ENCODE results near the gene VAT1. TPM values are rescaled to one million over a fixed set of nuclear protein-coding genes. Genes with fewer than 3 reads are reported as not detected.

The VAT1 gene
- total and polyA plus RNA-seq, 2 of the 13 experiments (the other 11 are each of a cell fraction or from before 2014, with no cell fraction given), result 143 to 205 TPM

DNA sequence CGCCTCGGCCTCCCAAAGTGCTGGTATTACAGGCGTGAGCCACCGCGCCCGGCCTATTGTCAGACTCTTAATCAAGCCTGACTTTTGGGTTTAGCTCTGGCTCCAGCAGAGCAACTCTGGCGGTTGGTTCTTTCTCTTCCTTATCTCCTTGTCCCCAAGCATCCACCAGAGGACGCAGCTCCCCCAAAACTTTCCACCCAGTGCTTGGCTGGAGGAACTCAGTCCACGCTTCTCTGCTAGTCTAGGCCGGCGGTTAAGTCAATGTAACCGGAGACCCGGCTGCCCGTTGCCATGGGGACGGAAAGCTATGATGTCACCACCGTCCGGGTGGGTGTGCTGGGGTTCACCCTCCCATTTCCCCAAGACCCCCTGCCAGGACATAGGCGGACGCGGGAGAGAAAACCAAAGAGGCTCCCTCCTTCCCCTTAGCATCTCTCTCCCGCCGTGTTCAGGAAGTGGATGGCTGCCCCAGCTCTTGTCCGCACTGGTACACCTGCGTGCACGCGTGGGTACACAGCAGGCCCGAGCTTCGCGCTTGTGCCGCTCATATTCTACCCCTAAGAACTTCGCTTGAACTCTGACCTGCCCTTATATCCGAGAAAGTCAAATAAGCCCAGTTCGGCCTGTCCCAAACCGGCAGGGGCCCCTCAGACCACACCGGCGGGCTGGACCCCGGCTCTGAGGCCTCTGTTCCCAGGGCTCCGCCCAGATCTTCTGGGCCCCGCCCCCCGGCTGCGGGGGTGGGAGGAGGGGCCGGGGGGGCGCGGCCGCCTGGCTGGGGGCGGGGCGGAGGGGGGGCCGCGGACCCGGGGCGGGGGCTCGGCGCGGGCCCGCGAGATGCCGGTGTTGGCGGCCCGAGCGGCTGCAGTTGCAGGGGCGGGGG, 2.5 kb upstream of the VAT1 start, which contains the start of gene RND2 (continued):
- TF ChIP-seq, protein P1, sequence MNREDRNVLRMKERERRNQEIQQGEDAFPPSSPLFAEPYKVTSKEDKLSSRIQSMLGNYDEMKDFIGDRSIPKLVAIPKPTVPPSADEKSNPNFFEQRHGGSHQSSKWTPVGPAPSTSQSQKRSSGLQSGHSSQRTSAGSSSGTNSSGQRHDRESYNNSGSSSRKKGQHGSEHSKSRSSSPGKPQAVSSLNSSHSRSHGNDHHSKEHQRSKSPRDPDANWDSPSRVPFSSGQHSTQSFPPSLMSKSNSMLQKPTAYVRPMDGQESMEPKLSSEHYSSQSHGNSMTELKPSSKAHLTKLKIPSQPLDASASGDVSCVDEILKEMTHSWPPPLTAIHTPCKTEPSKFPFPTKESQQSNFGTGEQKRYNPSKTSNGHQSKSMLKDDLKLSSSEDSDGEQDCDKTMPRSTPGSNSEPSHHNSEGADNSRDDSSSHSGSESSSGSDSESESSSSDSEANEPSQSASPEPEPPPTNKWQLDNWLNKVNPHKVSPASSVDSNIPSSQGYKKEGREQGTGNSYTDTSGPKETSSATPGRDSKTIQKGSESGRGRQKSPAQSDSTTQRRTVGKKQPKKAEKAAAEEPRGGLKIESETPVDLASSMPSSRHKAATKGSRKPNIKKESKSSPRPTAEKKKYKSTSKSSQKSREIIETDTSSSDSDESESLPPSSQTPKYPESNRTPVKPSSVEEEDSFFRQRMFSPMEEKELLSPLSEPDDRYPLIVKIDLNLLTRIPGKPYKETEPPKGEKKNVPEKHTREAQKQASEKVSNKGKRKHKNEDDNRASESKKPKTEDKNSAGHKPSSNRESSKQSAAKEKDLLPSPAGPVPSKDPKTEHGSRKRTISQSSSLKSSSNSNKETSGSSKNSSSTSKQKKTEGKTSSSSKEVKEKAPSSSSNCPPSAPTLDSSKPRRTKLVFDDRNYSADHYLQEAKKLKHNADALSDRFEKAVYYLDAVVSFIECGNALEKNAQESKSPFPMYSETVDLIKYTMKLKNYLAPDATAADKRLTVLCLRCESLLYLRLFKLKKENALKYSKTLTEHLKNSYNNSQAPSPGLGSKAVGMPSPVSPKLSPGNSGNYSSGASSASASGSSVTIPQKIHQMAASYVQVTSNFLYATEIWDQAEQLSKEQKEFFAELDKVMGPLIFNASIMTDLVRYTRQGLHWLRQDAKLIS (CRISPR knock-in tag; IDR thresholded peaks at IDR 0.05), result 0 out of 2 replicates have a peak, but pooled peaks have one; percentile 54
- TF ChIP-seq ZFP36 (IDR thresholded peaks at IDR 0.05; ENCODE audit: borderline replicate concordance, low read depth, low read length, partially characterized antibody), result no peak
- peak; percentile 91; the same call in 1 of the 2 replicates for TF ChIP-seq ZNF83 (CRISPR knock-in tag; IDR thresholded peaks at IDR 0.05; ENCODE audit: borderline replicate concordance)
- TF ChIP-seq, protein P2, sequence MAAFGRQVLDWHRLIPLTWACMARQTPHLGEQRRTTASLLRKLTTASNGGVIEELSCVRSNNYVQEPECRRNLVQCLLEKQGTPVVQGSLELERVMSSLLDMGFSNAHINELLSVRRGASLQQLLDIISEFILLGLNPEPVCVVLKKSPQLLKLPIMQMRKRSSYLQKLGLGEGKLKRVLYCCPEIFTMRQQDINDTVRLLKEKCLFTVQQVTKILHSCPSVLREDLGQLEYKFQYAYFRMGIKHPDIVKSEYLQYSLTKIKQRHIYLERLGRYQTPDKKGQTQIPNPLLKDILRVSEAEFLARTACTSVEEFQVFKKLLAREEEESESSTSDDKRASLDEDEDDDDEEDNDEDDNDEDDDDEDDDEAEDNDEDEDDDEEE (CRISPR knock-in tag; IDR thresholded peaks at IDR 0.05), result no peak
- TF ChIP-seq HOXA5 (CRISPR knock-in tag; IDR thresholded peaks at IDR 0.05), result 0 out of 2 replicates have a peak, but pooled peaks have one; percentile 49
- TF ChIP-seq ZNF572 (CRISPR knock-in tag; IDR thresholded peaks at IDR 0.05), result 0 out of 2 replicates have a peak, but pooled peaks have one; percentile 65
- TF ChIP-seq ZNF350 (CRISPR knock-in tag; IDR thresholded peaks at IDR 0.05; ENCODE audit: borderline replicate concordance, low read depth), result peak; percentile 84
- TF ChIP-seq FOXJ3 (CRISPR knock-in tag; IDR thresholded peaks at IDR 0.05; ENCODE audit: borderline replicate concordance), result peak; percentile 42; the same call in 1 of the 2 replicates
- no peak for TF ChIP-seq ZNF446 (CRISPR knock-in tag; IDR thresholded peaks at IDR 0.05)
- TF ChIP-seq RFX1 (IDR thresholded peaks at IDR 0.05), result peak; percentile 88
- TF ChIP-seq, protein P3, sequence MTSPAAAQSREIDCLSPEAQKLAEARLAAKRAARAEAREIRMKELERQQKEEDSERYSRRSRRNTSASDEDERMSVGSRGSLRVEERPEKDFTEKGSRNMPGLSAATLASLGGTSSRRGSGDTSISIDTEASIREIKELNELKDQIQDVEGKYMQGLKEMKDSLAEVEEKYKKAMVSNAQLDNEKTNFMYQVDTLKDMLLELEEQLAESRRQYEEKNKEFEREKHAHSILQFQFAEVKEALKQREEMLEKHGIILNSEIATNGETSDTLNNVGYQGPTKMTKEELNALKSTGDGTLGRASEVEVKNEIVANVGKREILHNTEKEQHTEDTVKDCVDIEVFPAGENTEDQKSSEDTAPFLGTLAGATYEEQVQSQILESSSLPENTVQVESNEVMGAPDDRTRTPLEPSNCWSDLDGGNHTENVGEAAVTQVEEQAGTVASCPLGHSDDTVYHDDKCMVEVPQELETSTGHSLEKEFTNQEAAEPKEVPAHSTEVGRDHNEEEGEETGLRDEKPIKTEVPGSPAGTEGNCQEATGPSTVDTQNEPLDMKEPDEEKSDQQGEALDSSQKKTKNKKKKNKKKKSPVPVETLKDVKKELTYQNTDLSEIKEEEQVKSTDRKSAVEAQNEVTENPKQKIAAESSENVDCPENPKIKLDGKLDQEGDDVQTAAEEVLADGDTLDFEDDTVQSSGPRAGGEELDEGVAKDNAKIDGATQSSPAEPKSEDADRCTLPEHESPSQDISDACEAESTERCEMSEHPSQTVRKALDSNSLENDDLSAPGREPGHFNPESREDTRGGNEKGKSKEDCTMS (CRISPR knock-in tag; conservative IDR thresholded peaks at IDR 0.05), result 0 out of 2 replicates have a peak, but pooled peaks have one; percentile 40
- TF ChIP-seq ZNF12 (CRISPR knock-in tag; IDR thresholded peaks at IDR 0.05), result peak; percentile 55; the same call in 1 of the 2 replicates
- TF ChIP-seq, protein P4, sequence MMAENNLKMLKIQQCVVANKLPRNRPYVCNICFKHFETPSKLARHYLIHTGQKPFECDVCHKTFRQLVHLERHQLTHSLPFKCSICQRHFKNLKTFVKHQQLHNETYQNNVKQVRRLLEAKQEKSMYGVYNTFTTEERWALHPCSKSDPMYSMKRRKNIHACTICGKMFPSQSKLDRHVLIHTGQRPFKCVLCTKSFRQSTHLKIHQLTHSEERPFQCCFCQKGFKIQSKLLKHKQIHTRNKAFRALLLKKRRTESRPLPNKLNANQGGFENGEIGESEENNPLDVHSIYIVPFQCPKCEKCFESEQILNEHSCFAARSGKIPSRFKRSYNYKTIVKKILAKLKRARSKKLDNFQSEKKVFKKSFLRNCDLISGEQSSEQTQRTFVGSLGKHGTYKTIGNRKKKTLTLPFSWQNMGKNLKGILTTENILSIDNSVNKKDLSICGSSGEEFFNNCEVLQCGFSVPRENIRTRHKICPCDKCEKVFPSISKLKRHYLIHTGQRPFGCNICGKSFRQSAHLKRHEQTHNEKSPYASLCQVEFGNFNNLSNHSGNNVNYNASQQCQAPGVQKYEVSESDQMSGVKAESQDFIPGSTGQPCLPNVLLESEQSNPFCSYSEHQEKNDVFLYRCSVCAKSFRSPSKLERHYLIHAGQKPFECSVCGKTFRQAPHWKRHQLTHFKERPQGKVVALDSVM (CRISPR knock-in tag; IDR thresholded peaks at IDR 0.05), result 0 out of 2 replicates have a peak, but pooled peaks have one; percentile 10
- TF ChIP-seq ZNF329 (CRISPR knock-in tag; IDR thresholded peaks at IDR 0.05; ENCODE audit: low read depth), result no peak
- TF ChIP-seq PHF8 (CRISPR knock-in tag; IDR thresholded peaks at IDR 0.05), result peak; percentile 61
- TF ChIP-seq ZNF768 (CRISPR knock-in tag; IDR thresholded peaks at IDR 0.05), result peak; percentile 44; the same call in 1 of the 2 replicates
- no peak for TF ChIP-seq GZF1 (CRISPR knock-in tag; IDR thresholded peaks at IDR 0.05)
